ENCODE results near the gene KIF1A. TPM values are rescaled to one million over a fixed set of nuclear protein-coding genes. Genes with fewer than 3 reads are reported as not detected.

The KIF1A gene
- total and polyA plus RNA-seq, 2 of the 13 experiments (the other 11 are each of a cell fraction or from before 2014, with no cell fraction given) = 0.01 TPM; not detected in 1

DNA sequence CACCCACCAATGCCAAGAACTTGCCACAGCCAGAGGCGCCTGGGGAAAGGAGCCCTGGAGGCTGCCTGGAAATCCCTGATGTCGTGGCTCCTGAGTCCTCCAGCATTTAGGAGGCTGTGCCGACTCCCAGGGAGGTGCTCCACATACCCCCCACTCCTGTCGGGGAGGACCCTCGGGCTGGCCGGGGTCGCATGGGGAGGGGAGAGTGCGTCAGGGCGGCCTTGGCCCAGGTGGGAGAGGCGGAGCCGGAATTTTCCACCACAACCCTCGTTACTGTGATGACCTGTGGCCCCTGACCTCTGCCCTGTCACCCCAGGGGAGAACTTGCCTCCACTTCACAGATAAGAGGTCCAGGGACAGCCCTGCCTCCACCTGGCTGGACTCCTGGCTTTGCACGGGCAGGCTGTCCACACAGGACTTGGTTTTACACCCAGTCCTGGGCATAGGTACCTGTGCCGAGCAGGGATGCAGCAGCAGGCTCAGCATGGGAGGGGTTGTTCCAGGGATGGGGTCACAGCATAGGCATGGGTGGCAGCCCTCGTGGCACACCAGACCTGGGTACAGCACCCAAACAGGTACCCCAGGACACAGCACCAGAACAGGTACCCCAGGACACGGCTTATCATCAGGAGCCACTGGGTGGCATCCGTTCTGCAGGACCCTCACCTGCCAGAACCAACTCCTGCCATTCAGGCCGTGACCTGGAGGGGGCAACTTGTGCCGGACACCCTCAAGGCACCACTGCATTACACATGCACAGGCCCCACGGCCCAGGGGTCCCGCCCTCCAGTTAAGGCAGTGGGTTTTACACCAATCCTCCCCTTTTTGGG, 36.3 kb upstream of the KIF1A start (continued):
- TF ChIP-seq CAMTA2 (CRISPR knock-in tag; IDR thresholded peaks at IDR 0.05; ENCODE audit: borderline replicate concordance) (no peak), ATF5 (CRISPR knock-in tag; IDR thresholded peaks at IDR 0.05; ENCODE audit: low read depth) (0 out of 2 replicates have a peak, but pooled peaks have one; percentile 21), CCDC6 (CRISPR knock-in tag; IDR thresholded peaks at IDR 0.05) (no peak), SIN3B (IDR thresholded peaks at IDR 0.05; ENCODE audit: low read length) (0 out of 2 replicates have a peak, but pooled peaks have one; percentile 51), ZNF510 (CRISPR knock-in tag; IDR thresholded peaks at IDR 0.05; ENCODE audit: low read depth) (no peak), GTF2F1 (IDR thresholded peaks at IDR 0.05; ENCODE audit: low read length) (no peak), DDIT3 (CRISPR knock-in tag; IDR thresholded peaks at IDR 0.05) (no peak), RARA (CRISPR knock-in tag; IDR thresholded peaks at IDR 0.05) (no peak), FOXK1 (CRISPR knock-in tag; IDR thresholded peaks at IDR 0.05; ENCODE audit: borderline replicate concordance, low read depth) (no peak; the same call in 1 of the 2 replicates), SNAPC2 (CRISPR knock-in tag; IDR thresholded peaks at IDR 0.05) (peak; percentile 84; the same call in 1 of the 2 replicates), TCF7L2 (IDR thresholded peaks at IDR 0.05; ENCODE audit: low read depth, low read length) (no peak), TAF15 (IDR thresholded peaks at IDR 0.05; ENCODE audit: low read depth, low read length, poor library complexity, severe bottlenecking) (no peak), NFAT5 (CRISPR knock-in tag; IDR thresholded peaks at IDR 0.05) (no peak), MXI1 (IDR thresholded peaks at IDR 0.05; ENCODE audit: borderline replicate concordance, low read depth, low read length) (peak; percentile 73; the same call in 1 of the 3 replicates), SP140L (CRISPR knock-in tag; IDR thresholded peaks at IDR 0.05; ENCODE audit: borderline replicate concordance) (no peak), DPF2 (CRISPR knock-in tag; IDR thresholded peaks at IDR 0.05; ENCODE audit: borderline replicate concordance, low read depth) (no peak), MAFK (conservative IDR thresholded peaks at IDR 0.05 in 1 of 2, IDR thresholded peaks at IDR 0.05 in 1 of 2; ENCODE audit: low read length in 2 of 2) (no peak), ZNF253 (CRISPR knock-in tag; IDR thresholded peaks at IDR 0.05; ENCODE audit: borderline replicate concordance) (no peak)
- TF ChIP-seq, protein P1, sequence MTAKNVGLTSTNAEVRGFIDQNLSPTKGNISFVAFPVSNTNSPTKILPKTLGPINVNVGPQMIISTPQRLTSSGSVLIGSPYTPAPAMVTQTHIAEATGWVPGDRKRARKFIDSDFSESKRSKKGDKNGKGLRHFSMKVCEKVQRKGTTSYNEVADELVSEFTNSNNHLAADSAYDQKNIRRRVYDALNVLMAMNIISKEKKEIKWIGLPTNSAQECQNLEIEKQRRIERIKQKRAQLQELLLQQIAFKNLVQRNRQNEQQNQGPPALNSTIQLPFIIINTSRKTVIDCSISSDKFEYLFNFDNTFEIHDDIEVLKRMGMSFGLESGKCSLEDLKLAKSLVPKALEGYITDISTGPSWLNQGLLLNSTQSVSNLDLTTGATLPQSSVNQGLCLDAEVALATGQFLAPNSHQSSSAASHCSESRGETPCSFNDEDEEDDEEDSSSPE (CRISPR knock-in tag; IDR thresholded peaks at IDR 0.05) = peak; percentile 15; the same call in 1 of the 2 replicates
- TF ChIP-seq, protein P2, sequence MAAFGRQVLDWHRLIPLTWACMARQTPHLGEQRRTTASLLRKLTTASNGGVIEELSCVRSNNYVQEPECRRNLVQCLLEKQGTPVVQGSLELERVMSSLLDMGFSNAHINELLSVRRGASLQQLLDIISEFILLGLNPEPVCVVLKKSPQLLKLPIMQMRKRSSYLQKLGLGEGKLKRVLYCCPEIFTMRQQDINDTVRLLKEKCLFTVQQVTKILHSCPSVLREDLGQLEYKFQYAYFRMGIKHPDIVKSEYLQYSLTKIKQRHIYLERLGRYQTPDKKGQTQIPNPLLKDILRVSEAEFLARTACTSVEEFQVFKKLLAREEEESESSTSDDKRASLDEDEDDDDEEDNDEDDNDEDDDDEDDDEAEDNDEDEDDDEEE (CRISPR knock-in tag; IDR thresholded peaks at IDR 0.05) = peak; percentile 87; the same call in 1 of the 2 replicates
